ENCODE measurements around the gene ABCB10. TPM values are rescaled to one million over a fixed set of nuclear protein-coding genes. Genes with fewer than 3 reads are reported as not detected.
A peak's percentile ranks its signal among the peaks of the same experiment; 100 is the strongest.

ABCB10 gene
- total RNA-seq, 1 experiment from 2014 or later = 19.2 TPM

DNA sequence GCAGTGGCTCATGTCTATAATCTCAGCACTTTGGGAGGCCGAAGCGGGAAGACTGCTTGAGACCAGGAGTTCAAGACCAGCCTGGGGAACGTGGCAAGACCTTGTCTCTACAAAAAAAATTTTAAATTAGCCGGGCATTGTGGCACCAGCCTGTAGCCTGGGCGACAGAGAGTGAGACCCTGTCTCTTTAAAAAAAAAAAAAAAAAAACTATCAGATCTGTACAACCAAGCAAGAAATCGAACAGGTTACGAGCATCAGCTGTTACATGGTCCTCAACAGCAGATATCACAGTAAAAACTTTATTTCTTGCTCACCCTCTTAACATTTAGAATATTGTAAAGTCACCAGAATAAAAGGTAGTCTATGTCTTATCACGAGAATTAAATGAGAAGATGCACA lies 51.9 kb downstream of the ABCB10 start:
- Histone ChIP-seq H3K36me3 (ENCODE audit: control insufficient read depth, insufficient read depth, low read length) (peaks cover 5% of the 10 kb centered on the region; the same call in 1 of the 2 replicates), H3K27me3 (ENCODE audit: control insufficient read depth, insufficient read depth, low read length) (no peaks in the 10 kb centered on the region), H3K27ac (ENCODE audit: low read length) (no peak overlapping the region; the same call in 1 of the 2 replicates), H3K4me1 (ENCODE audit: control insufficient read depth, insufficient read depth, low read length) (peaks cover 12% of the 10 kb centered on the region; the same call in 1 of the 2 replicates), H3K4me3 (ENCODE audit: low read depth in 2 of 2, low read length in 2 of 2) (peak overlapping the region in 1 of 2 experiments; percentile 96; a peak in 2 of 4 replicates), H3K9me3 (ENCODE audit: control insufficient read depth, insufficient read depth, low read depth, low read length) (no peaks in the 10 kb centered on the region)
- intact Hi-C loops (cut with micrococcal nuclease; ENCODE audit: unreplicated experiment) = no loop called here
- no peak for TF ChIP-seq TCF7L2 (IDR thresholded peaks at IDR 0.05; ENCODE audit: low read depth, low read length)
- no peak for TF ChIP-seq REST (IDR thresholded peaks at IDR 0.05; ENCODE audit: insufficient read depth in 1 of 2, low read depth in 2 of 2, low read length in 1 of 2)
- TF ChIP-seq, protein P1, sequence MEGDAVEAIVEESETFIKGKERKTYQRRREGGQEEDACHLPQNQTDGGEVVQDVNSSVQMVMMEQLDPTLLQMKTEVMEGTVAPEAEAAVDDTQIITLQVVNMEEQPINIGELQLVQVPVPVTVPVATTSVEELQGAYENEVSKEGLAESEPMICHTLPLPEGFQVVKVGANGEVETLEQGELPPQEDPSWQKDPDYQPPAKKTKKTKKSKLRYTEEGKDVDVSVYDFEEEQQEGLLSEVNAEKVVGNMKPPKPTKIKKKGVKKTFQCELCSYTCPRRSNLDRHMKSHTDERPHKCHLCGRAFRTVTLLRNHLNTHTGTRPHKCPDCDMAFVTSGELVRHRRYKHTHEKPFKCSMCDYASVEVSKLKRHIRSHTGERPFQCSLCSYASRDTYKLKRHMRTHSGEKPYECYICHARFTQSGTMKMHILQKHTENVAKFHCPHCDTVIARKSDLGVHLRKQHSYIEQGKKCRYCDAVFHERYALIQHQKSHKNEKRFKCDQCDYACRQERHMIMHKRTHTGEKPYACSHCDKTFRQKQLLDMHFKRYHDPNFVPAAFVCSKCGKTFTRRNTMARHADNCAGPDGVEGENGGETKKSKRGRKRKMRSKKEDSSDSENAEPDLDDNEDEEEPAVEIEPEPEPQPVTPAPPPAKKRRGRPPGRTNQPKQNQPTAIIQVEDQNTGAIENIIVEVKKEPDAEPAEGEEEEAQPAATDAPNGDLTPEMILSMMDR (IDR thresholded peaks at IDR 0.05) = no peak
- no peak for TF ChIP-seq SIN3A (IDR thresholded peaks at IDR 0.05; ENCODE audit: borderline replicate concordance, insufficient read depth, low read depth, low read length)
- TF ChIP-seq POLR2AphosphoS5 (IDR thresholded peaks at IDR 0.05; ENCODE audit: low read depth, low read length) = no peak
- ATAC-seq = no peak
- in situ Hi-C loops (cut with HindIII; ENCODE audit: low pct_unique_long_range_greater_than_20kb, low sequenced_read_pairs) = no loop called here
- ChIA-PET CTCF (no interaction called here), POLR2A (no interaction called here)
- no peak for DNase-seq (ENCODE audit: low read depth, low spot score)
- BruUV-seq (replicated peaks) = no TSS peak

DNA sequence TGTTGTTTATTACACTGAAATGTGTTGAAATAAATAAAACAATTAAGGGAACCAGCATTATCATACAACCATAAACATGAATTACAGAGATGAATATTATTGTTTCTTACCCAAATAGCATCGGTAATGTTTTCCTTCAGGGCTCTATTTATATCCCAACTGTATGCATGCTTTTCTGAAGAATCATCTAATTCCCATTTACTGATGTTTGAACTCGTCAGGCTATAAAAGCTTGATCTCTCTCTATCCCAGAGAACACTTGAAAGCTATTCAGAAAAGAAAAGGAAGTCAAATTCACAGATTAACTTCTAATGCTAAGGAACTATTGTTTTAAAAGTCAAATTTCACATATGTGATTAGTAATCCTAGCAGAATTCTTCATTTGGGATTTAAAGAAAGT lies 62.7 kb downstream of the ABCB10 start:
- CTCF ChIA-PET = no interaction called here

More for the DNA sequence above, 62.7 kb downstream of the ABCB10 start:
- ATAC-seq (no peak), DNase-seq (ENCODE audit: low read depth, low spot score) (no peak)
- H3K27ac ChIP-seq (ENCODE audit: low read length) = no peak overlapping the region
- POLR2A ChIA-PET = no interaction called here
- no peaks in the 10 kb centered on the region for H3K27me3 ChIP-seq (ENCODE audit: control insufficient read depth, insufficient read depth, low read length)
- in situ Hi-C loops (cut with HindIII; ENCODE audit: low pct_unique_long_range_greater_than_20kb, low sequenced_read_pairs) = no loop called here
- peaks cover 25% of the 10 kb centered on the region for H3K36me3 ChIP-seq (ENCODE audit: control insufficient read depth, insufficient read depth, low read length)
- H3K4me1 ChIP-seq (ENCODE audit: control insufficient read depth, insufficient read depth, low read length) = no peaks in the 10 kb centered on the region
- TF ChIP-seq POLR2AphosphoS5 (IDR thresholded peaks at IDR 0.05; ENCODE audit: low read depth, low read length) (no peak), TCF7L2 (IDR thresholded peaks at IDR 0.05; ENCODE audit: low read depth, low read length) (no peak), SIN3A (IDR thresholded peaks at IDR 0.05; ENCODE audit: borderline replicate concordance, insufficient read depth, low read depth, low read length) (no peak), REST (IDR thresholded peaks at IDR 0.05; ENCODE audit: insufficient read depth in 1 of 2, low read depth in 2 of 2, low read length in 1 of 2) (no peak)
- TF ChIP-seq, protein P1 (IDR thresholded peaks at IDR 0.05) = no peak
- H3K4me3 ChIP-seq (ENCODE audit: low read depth in 2 of 2, low read length in 2 of 2) = no peak overlapping the region
- intact Hi-C loops (cut with micrococcal nuclease; ENCODE audit: unreplicated experiment) = no loop called here
- H3K9me3 ChIP-seq (ENCODE audit: control insufficient read depth, insufficient read depth, low read depth, low read length) = no peaks in the 10 kb centered on the region
- BruUV-seq (replicated peaks) = no TSS peak
